ENCODE data around the gene PDSS1. TPM values are rescaled to one million over a fixed set of nuclear protein-coding genes. Genes with fewer than 3 reads are reported as not detected.
"Not testable (repeated sequence)": the region's sequence is repeated elsewhere in the genome, so short reads cannot be mapped to it uniquely, and the experiment has no call there.

PDSS1 gene
- total RNA-seq, 2 donors from 2014 or later, result 2.4 to 5.1 TPM

GRCh38 chr10:26684667-26685264 is 12.7 kb upstream of the PDSS1 start:
- not testable (repeated sequence) for DNase-seq; H3K36me3 Mint-ChIP-seq (ENCODE audit: low read depth); H3K27me3 Mint-ChIP-seq; H3K4me3 Mint-ChIP-seq; H3K27ac Mint-ChIP-seq; H3K9me3 ChIP-seq (ENCODE audit: control insufficient read depth, low read length, poor library complexity, severe bottlenecking)
- peak; percentile 86 for ATAC-seq
- H3K4me1 Mint-ChIP-seq, result peaks cover 14% of the 10 kb centered on the region

- no peak for ATAC-seq
- peaks cover 9% of the 10 kb centered on the region for H3K27me3 Mint-ChIP-seq
- no peaks in the 10 kb centered on the region for H3K9me3 ChIP-seq (ENCODE audit: control insufficient read depth, low read length, poor library complexity, severe bottlenecking)
- no peaks in the 10 kb centered on the region for H3K36me3 Mint-ChIP-seq (ENCODE audit: low read depth)
- no peak for DNase-seq
- peaks cover 15% of the 10 kb centered on the region for H3K4me1 Mint-ChIP-seq
- H3K27ac Mint-ChIP-seq, result no peak overlapping the region
- H3K4me3 Mint-ChIP-seq, result no peak overlapping the region
Measured at GRCh38 chr10:26685441-26685840, 12.1 kb upstream of the PDSS1 start.

- ATAC-seq (peak; percentile 33), DNase-seq (no peak)
- no peak overlapping the region for H3K4me3 Mint-ChIP-seq
- peaks cover 17% of the 10 kb centered on the region for H3K27me3 Mint-ChIP-seq
- no peak overlapping the region for H3K27ac Mint-ChIP-seq
- no peaks in the 10 kb centered on the region for H3K36me3 Mint-ChIP-seq (ENCODE audit: low read depth)
- H3K4me1 Mint-ChIP-seq, result peaks cover 15% of the 10 kb centered on the region
- H3K9me3 ChIP-seq (ENCODE audit: control insufficient read depth, low read length, poor library complexity, severe bottlenecking), result no peaks in the 10 kb centered on the region
Measured at GRCh38 chr10:26689399-26689798, 8.1 kb upstream of the PDSS1 start.

GRCh38 chr10:26690731-26691475 is 6.6 kb upstream of the PDSS1 start:
- Mint-ChIP-seq H3K27ac (no peak overlapping the region), H3K4me3 (no peak overlapping the region), H3K27me3 (peaks cover 7% of the 10 kb centered on the region), H3K4me1 (peaks cover 11% of the 10 kb centered on the region), H3K36me3 (ENCODE audit: low read depth) (no peaks in the 10 kb centered on the region)
- no peak for ATAC-seq
- H3K9me3 ChIP-seq (ENCODE audit: control insufficient read depth, low read length, poor library complexity, severe bottlenecking), result no peaks in the 10 kb centered on the region
- no peak for DNase-seq

- H3K4me3 Mint-ChIP-seq; H3K36me3 Mint-ChIP-seq (ENCODE audit: low read depth); ATAC-seq; H3K27me3 Mint-ChIP-seq; DNase-seq; H3K9me3 ChIP-seq (ENCODE audit: control insufficient read depth, low read length, poor library complexity, severe bottlenecking); H3K27ac Mint-ChIP-seq: not testable (repeated sequence)
- H3K4me1 Mint-ChIP-seq, result peaks cover 13% of the 10 kb centered on the region
Measured at GRCh38 chr10:26694536-26694935, 3.0 kb upstream of the PDSS1 start.

GRCh38 chr10:26696786-26697162 is 727 bp upstream of the PDSS1 start:
- peak overlapping the region; percentile 95 for H3K4me3 Mint-ChIP-seq
- peak overlapping the region; percentile 86 for H3K27ac Mint-ChIP-seq
- H3K4me1 Mint-ChIP-seq, result peaks cover 18% of the 10 kb centered on the region
- no peak for DNase-seq
- H3K9me3 ChIP-seq (ENCODE audit: control insufficient read depth, low read length, poor library complexity, severe bottlenecking), result no peaks in the 10 kb centered on the region
- H3K27me3 Mint-ChIP-seq, result peaks cover under 1% of the 10 kb centered on the region
- H3K36me3 Mint-ChIP-seq (ENCODE audit: low read depth), result peaks cover 2% of the 10 kb centered on the region
- peak; percentile 18 for ATAC-seq

GRCh38 chr10:26697922-26698608 is 564 bp downstream of the PDSS1 start:
- H3K27me3 Mint-ChIP-seq, result no peaks in the 10 kb centered on the region
- peaks cover 18% of the 10 kb centered on the region for H3K4me1 Mint-ChIP-seq
- H3K4me3 Mint-ChIP-seq, result peak overlapping the region; percentile 95
- no peaks in the 10 kb centered on the region for H3K9me3 ChIP-seq (ENCODE audit: control insufficient read depth, low read length, poor library complexity, severe bottlenecking)
- peaks cover 2% of the 10 kb centered on the region for H3K36me3 Mint-ChIP-seq (ENCODE audit: low read depth)
- DNase-seq, result no peak
- H3K27ac Mint-ChIP-seq, result peak overlapping the region; percentile 86
- no peak for ATAC-seq

- no peaks in the 10 kb centered on the region for H3K27me3 Mint-ChIP-seq
- no peaks in the 10 kb centered on the region for H3K9me3 ChIP-seq (ENCODE audit: control insufficient read depth, low read length, poor library complexity, severe bottlenecking)
- peak overlapping the region; percentile 95 for H3K4me3 Mint-ChIP-seq
- DNase-seq (no peak), ATAC-seq (no peak)
- peaks cover 2% of the 10 kb centered on the region for H3K36me3 Mint-ChIP-seq (ENCODE audit: low read depth)
- H3K4me1 Mint-ChIP-seq, result peaks cover 18% of the 10 kb centered on the region
- H3K27ac Mint-ChIP-seq, result peak overlapping the region; percentile 86
Measured at GRCh38 chr10:26698909-26699308, 1.4 kb downstream of the PDSS1 start.

- peaks cover 2% of the 10 kb centered on the region for H3K36me3 Mint-ChIP-seq (ENCODE audit: low read depth)
- H3K9me3 ChIP-seq (ENCODE audit: control insufficient read depth, low read length, poor library complexity, severe bottlenecking), result no peaks in the 10 kb centered on the region
- H3K4me3 Mint-ChIP-seq, result no peak overlapping the region
- no peaks in the 10 kb centered on the region for H3K27me3 Mint-ChIP-seq
- no peak overlapping the region for H3K27ac Mint-ChIP-seq
- DNase-seq (no peak), ATAC-seq (no peak)
- peaks cover 18% of the 10 kb centered on the region for H3K4me1 Mint-ChIP-seq
Measured at GRCh38 chr10:26699631-26700030, 2.1 kb downstream of the PDSS1 start.

- H3K27me3 Mint-ChIP-seq, result no peaks in the 10 kb centered on the region
- no peak for ATAC-seq
- DNase-seq, result no peak
- peaks cover 18% of the 10 kb centered on the region for H3K4me1 Mint-ChIP-seq
- peaks cover 4% of the 10 kb centered on the region for H3K36me3 Mint-ChIP-seq (ENCODE audit: low read depth)
- no peaks in the 10 kb centered on the region for H3K9me3 ChIP-seq (ENCODE audit: control insufficient read depth, low read length, poor library complexity, severe bottlenecking)
- no peak overlapping the region for H3K4me3 Mint-ChIP-seq
- H3K27ac Mint-ChIP-seq, result no peak overlapping the region
Measured at GRCh38 chr10:26700884-26701630, 3.6 kb downstream of the PDSS1 start.

- no peak overlapping the region for H3K4me3 Mint-ChIP-seq
- no peak for ATAC-seq
Measured at GRCh38 chr10:26703096-26703495, 5.6 kb downstream of the PDSS1 start.

GRCh38 chr10:26703974-26704373 is 6.5 kb downstream of the PDSS1 start:
- Mint-ChIP-seq H3K36me3 (ENCODE audit: low read depth) (peaks cover 16% of the 10 kb centered on the region), H3K27me3 (no peaks in the 10 kb centered on the region), H3K27ac (no peak overlapping the region), H3K4me3 (no peak overlapping the region), H3K4me1 (peaks cover 15% of the 10 kb centered on the region)
- DNase-seq, result no peak
- ATAC-seq, result no peak
- no peaks in the 10 kb centered on the region for H3K9me3 ChIP-seq (ENCODE audit: control insufficient read depth, low read length, poor library complexity, severe bottlenecking)

More at GRCh38 chr10:26703096-26703495, 5.6 kb downstream of the PDSS1 start:
- H3K9me3 ChIP-seq (ENCODE audit: control insufficient read depth, low read length, poor library complexity, severe bottlenecking), result no peaks in the 10 kb centered on the region
- no peak overlapping the region for H3K27ac Mint-ChIP-seq
- no peaks in the 10 kb centered on the region for H3K27me3 Mint-ChIP-seq
- peaks cover 16% of the 10 kb centered on the region for H3K4me1 Mint-ChIP-seq
- no peak for DNase-seq
- H3K36me3 Mint-ChIP-seq (ENCODE audit: low read depth), result peaks cover 13% of the 10 kb centered on the region

- Mint-ChIP-seq H3K4me1 (peaks cover 8% of the 10 kb centered on the region), H3K27ac (no peak overlapping the region), H3K36me3 (ENCODE audit: low read depth) (peaks cover 13% of the 10 kb centered on the region), H3K27me3 (no peaks in the 10 kb centered on the region), H3K4me3 (no peak overlapping the region)
- no peaks in the 10 kb centered on the region for H3K9me3 ChIP-seq (ENCODE audit: control insufficient read depth, low read length, poor library complexity, severe bottlenecking)
- DNase-seq (no peak), ATAC-seq (no peak)
Measured at GRCh38 chr10:26706206-26706605, 8.7 kb downstream of the PDSS1 start.

Measured in T-helper 17 cell (primary cell).